H1 (cell line): ENCODE measurements around the gene TNIP1. TPM values are rescaled to one million over a fixed set of nuclear protein-coding genes. Genes with fewer than 3 reads are reported as not detected.

ENCODE experiments used
- ASH2L ChIP-seq: fragments of 200-600, 300-600 bp; sonication (generic); IDR thresholded peaks from one replicate; pipeline ENCODE4 v1.7.1; 2017; ENCODE audit warnings: low read length
- CHD2 ChIP-seq: IDR thresholded peaks from 2 replicates; pipeline ENCODE4 v1.6.1; 2012; ENCODE audit warnings: low read length, improper control_type of control experiment
- CHD7 ChIP-seq: fragments of 300-600 bp; sonication (generic); IDR thresholded peaks from 2 replicates; pipeline ENCODE4 v1.7.1; 2012; ENCODE audit warnings: low read length, moderate library complexity, mild to moderate bottlenecking, inconsistent platforms; ENCODE audit not compliant: insufficient replicate concordance
- GABPA ChIP-seq: IDR thresholded peaks from 2 replicates; pipeline ENCODE4 v1.6.1; 2011; ENCODE audit warnings: mild to moderate bottlenecking, low read length, moderate library complexity, borderline replicate concordance; ENCODE audit not compliant: insufficient read depth
- RAD21 ChIP-seq, 2 experiments: IDR thresholded peaks in 1 of 2; conservative IDR thresholded peaks in 1 of 2; 2 replicates each; pipeline ENCODE4 v1.6.1; 2011; ENCODE audit warnings: low read depth in 2 of 2, low read length in 2 of 2, improper control_type of control experiment in 1 of 2, inconsistent platforms in 1 of 2, mild to moderate bottlenecking in 1 of 2, moderate library complexity in 1 of 2
- RXRA ChIP-seq: IDR thresholded peaks from 2 replicates; pipeline ENCODE4 v1.6.1; 2011; ENCODE audit warnings: low read depth, mild to moderate bottlenecking, low read length, moderate library complexity; ENCODE audit not compliant: insufficient read depth
- TEAD4 ChIP-seq: IDR thresholded peaks from 2 replicates; pipeline ENCODE4 v1.6.1; 2012; ENCODE audit warnings: low read depth, low read length, inconsistent platforms, mixed read lengths
- YY1 ChIP-seq: IDR thresholded peaks from 2 replicates; pipeline ENCODE4 v1.6.1; 2011; ENCODE audit warnings: low read depth, mild to moderate bottlenecking, low read length
- polyA plus RNA-seq, 7 experiments: library from polyadenylated mRNA; depleted of rRNA in 3 of 7; stranded (reverse) in 5 of 7; unstranded in 2 of 7; fragments of >200 nt in 5 of 7; fragments of 200-250 nt in 2 of 7; gene quantifications; 1 replicate in 5 of 7; 2 replicates in 1 of 7; 4 replicates in 1 of 7; pipeline versions ENCODE4 v1.2.1 to v1.2.3, GENCODE V29; 2011 to 2013; ENCODE audit warnings: missing spikeins in 2 of 7, mixed read lengths in 2 of 7
- total RNA-seq: library from RNA; stranded (reverse); fragmentation: NEBNext Ultra II Directional; extraction: Animal tissue kit (Norgen Biotek cat#: 25700); gene quantifications from 2 replicates; pipeline ENCODE4 v1.2.1, GENCODE V29; 2021

TNIP1 gene
- total and polyA plus RNA-seq, 2 of the 8 experiments (the other 6 are each of a cell fraction or from before 2014, with no cell fraction given), result 14.2 to 31.9 TPM

- TF ChIP-seq CHD7, result no peak
- no peak for TF ChIP-seq RAD21 (IDR thresholded peaks at IDR 0.05 in 1 of 2, conservative IDR thresholded peaks at IDR 0.05 in 1 of 2; ENCODE audit: low read depth in 2 of 2, low read length in 2 of 2)
- TF ChIP-seq CHD2, result no peak
- TF ChIP-seq TEAD4, result no peak
- TF ChIP-seq RXRA, result no peak
- TF ChIP-seq GABPA, result no peak
- TF ChIP-seq ASH2L, result no peak
- no peak for TF ChIP-seq YY1
- TF ChIP-seq, all 59 proteins: peak for 0
These were observed 44.3 kb downstream of the TNIP1 start (continued) for GRCh38 chr5:151036556-151036955.
